Left lung (tissue), 10 donors: ENCODE measurements around the gene ERC2. TPM values are rescaled to one million over a fixed set of nuclear protein-coding genes. Genes with fewer than 3 reads are reported as not detected.

Source experiments
- ATAC-seq: fragments of 200-7000 bp; cut with Tn5 transposase; one replicate; pipeline ENCODE4 v1.9.1; 2020; ENCODE audit warnings: moderate library complexity
- DNase-seq, 4 donors: peaks; one replicate each; pipeline ENCODE4 v3.0.0-alpha.2; 2013 to 2020
- H3K27ac ChIP-seq, 2 donors: fragments of 200-600 bp; sonication (generic) in 1 of 2; one replicate each; pipeline versions ENCODE4 v1.5.0 to v1.8.0; 2020 to 2021
- H3K27me3 ChIP-seq, 2 donors: fragments of 200-600 bp; sonication (generic) in 1 of 2; one replicate each; pipeline versions ENCODE4 v1.5.0 to v1.8.0; 2020 to 2021
- H3K36me3 ChIP-seq, 2 donors: fragments of 200-600 bp; sonication (generic) in 1 of 2; one replicate each; pipeline versions ENCODE4 v1.5.0 to v1.8.0; 2020 to 2021
- H3K4me1 ChIP-seq, 2 donors: fragments of 200-600 bp; one replicate each; pipeline ENCODE4 v1.8.0; 2021
- H3K4me3 ChIP-seq, 2 donors: fragments of 200-600 bp; sonication (generic) in 1 of 2; one replicate each; pipeline versions ENCODE4 v1.5.0 to v1.8.0; 2020 to 2021; ENCODE audit warnings: mild to moderate bottlenecking in 1 of 2
- H3K9me3 ChIP-seq, 2 donors: fragments of 200-600 bp; sonication (generic) in 1 of 2; one replicate each; pipeline versions ENCODE4 v1.5.0 to v1.8.0; 2020 to 2021
- CTCF ChIP-seq, 2 donors: fragments of 200-600 bp; sonication (generic) in 1 of 2; IDR thresholded peaks; one replicate each; pipeline versions ENCODE4 v1.5.0 to v1.8.0; 2021; ENCODE audit warnings: antibody characterized with exemption in 2 of 2
- intact Hi-C, 2 donors: fragments of 100-400 bp; cut with DNase I; formaldehyde crosslinking; loops; one replicate each; pipeline versions ENCODE4 v1.11.2 to v1.14.2; 2022
- polyA plus RNA-seq, 6 donors: library from polyadenylated mRNA; unstranded; fragments of 120-200 nt; gene quantifications; one replicate each; pipeline ENCODE4 v1.2.1, GENCODE V29; 2013; ENCODE audit not compliant: insufficient read length in 6 of 6
- total RNA-seq, 2 donors: library from RNA; stranded (reverse); fragmentation: NEBNext Ultra II Directional; extraction: Animal tissue kit (Norgen Biotek cat#: 25700); gene quantifications; one replicate each; pipeline ENCODE4 v1.2.1, GENCODE V29; 2021
- donor health status: DM: no; HTN: yes; CAD: no.
- donor health status: DM: no; HTN: no; CAD: no.

Gene ERC2
- total and polyA plus RNA-seq, 8 donors = 1.6 to 3.3 (median 2.1) TPM

DNA sequence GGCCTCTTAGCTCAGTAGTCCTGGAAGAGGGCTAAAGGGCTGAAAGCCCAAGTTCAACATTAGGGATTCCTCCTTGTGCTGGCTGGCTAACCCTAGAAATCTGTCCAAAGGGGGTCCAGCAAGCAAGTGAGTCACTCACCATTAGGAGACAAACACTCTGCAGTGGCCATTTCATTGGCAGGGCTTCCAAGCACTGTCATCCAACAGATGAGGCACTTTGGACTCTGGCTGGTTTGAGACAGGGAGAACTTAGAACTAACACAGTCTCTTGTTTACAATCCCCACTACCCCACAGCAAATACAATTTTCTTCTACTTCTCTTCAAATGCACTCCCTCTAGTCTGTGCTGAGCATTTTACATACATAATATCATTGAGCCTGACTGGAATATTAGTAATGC lies 971.0 kb downstream of the ERC2 start:
- Histone ChIP-seq H3K9me3 (no peaks in the 10 kb centered on the region), H3K36me3 (no peaks in the 10 kb centered on the region), H3K4me1 (no peaks in the 10 kb centered on the region), H3K4me3 (no peak overlapping the region), H3K27ac (no peak overlapping the region), H3K27me3 (peaks cover 0 to 25% of the 10 kb centered on the region in 2 donors)
- TF ChIP-seq CTCF (IDR thresholded peaks at IDR 0.05) = no peak
- ATAC-seq = no peak
- DNase-seq = no peak
- intact Hi-C loops = no loop called here

GRCh38 chr3:55494976-55495375 lies 973.3 kb downstream of the ERC2 start:
- H3K27me3 ChIP-seq = peaks cover 0 to 48% of the 10 kb centered on the region in 2 donors
- H3K27ac ChIP-seq = no peak overlapping the region
- DNase-seq = no peak
- no peak for TF ChIP-seq CTCF (IDR thresholded peaks at IDR 0.05)
- H3K4me3 ChIP-seq = no peak overlapping the region
- no peaks in the 10 kb centered on the region for H3K4me1 ChIP-seq
- intact Hi-C loops = no loop called here
- H3K9me3 ChIP-seq = no peaks in the 10 kb centered on the region
- no peak for ATAC-seq
- H3K36me3 ChIP-seq = no peaks in the 10 kb centered on the region

DNA sequence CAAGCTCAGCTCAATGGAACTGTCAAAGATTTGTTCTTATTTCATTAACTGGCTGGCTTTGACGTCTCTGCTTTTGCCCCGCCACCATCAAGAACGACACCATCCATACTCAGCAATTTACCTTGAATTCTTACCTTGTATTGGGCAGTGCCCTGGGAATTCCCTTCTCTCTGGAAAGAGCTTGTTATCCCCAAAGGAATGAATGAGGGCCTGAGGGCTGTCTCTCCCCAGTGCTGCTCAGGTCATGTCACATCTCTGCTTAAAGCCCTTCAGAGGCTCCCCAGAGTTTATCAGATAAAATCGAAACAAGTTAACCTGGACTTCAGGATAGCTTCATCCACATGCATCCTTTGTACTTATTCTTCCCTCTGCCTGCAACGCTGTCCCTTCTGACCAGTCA lies 975.3 kb downstream of the ERC2 start:
- H3K4me3 ChIP-seq = no peak overlapping the region
- TF ChIP-seq CTCF (IDR thresholded peaks at IDR 0.05) = no peak

GRCh38 chr3:55491296-55491816 lies 976.9 kb downstream of the ERC2 start:
- peaks cover 5 to 79% of the 10 kb centered on the region in 2 donors for H3K27me3 ChIP-seq

More for the DNA sequence above, 975.3 kb downstream of the ERC2 start:
- Histone ChIP-seq H3K27me3 (peaks cover 5 to 63% of the 10 kb centered on the region in 2 donors), H3K36me3 (no peaks in the 10 kb centered on the region), H3K27ac (no peak overlapping the region), H3K4me1 (peaks cover 4 to 8% of the 10 kb centered on the region in 2 donors), H3K9me3 (no peaks in the 10 kb centered on the region)
- DNase-seq = no peak
- no peak for ATAC-seq
- intact Hi-C loops = no loop called here

More at GRCh38 chr3:55491296-55491816, 976.9 kb downstream of the ERC2 start:
- DNase-seq (no peak), ATAC-seq (no peak)
- intact Hi-C loops = no loop called here
- H3K27ac ChIP-seq = no peak overlapping the region
- TF ChIP-seq CTCF (IDR thresholded peaks at IDR 0.05) = no peak
- H3K36me3 ChIP-seq = no peaks in the 10 kb centered on the region
- H3K4me3 ChIP-seq = no peak overlapping the region
- no peaks in the 10 kb centered on the region for H3K9me3 ChIP-seq
- H3K4me1 ChIP-seq = peaks cover 4 to 17% of the 10 kb centered on the region in 2 donors
